ENCODE results near the gene SCYL1. TPM values are rescaled to one million over a fixed set of nuclear protein-coding genes. Genes with fewer than 3 reads are reported as not detected.

The SCYL1 gene
- total RNA-seq, 1 donor from 2014 or later, result 16.9 TPM

DNA sequence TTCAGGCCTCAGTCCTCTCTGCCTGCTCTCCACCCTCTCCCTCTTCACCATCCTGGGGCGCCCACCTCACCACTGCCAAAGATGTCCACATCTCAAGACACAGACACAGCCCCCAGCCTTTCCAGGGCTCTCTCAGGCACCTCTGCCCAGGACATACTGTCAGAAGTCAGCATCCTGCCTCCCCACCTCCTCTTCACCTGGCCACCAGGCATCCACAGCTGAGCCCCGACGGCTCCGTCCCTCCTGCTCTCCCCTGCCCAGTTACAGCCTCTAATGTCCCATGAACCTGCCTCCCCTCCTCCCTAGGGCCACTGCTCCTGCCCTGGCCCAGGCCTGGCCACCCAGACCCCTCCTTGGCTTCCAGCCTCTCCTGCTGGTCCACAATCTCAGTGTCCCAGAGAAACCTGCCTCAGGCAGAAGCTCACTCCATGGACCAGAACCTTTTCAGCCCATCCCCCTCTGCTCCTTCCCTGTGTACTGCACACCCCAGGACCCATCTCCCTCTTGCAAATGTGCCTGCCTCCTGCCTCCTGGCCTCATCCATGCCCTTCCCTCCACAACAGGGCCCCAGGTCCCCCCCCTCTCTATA, 30.1 kb downstream of the SCYL1 start:
- H3K4me3 Mint-ChIP-seq, result peak overlapping the region; percentile 28
- Histone ChIP-seq H3K27me3 (peaks cover 96% of the 10 kb centered on the region), H3K9ac (no peak overlapping the region), H3K36me3 (no peaks in the 10 kb centered on the region), H3K79me2 (ENCODE audit: low read depth) (no peaks in the 10 kb centered on the region), H4K20me1 (ENCODE audit: low read depth) (peaks cover 17% of the 10 kb centered on the region), H3F3A (ENCODE audit: low read depth) (peaks cover 46% of the 10 kb centered on the region), H3K4me1 (peaks cover 29% of the 10 kb centered on the region), H3K27ac (no peak overlapping the region), H3K4me2 (no peak overlapping the region), H3K9me3 (ENCODE audit: low read depth) (no peaks in the 10 kb centered on the region), H2AFZ (replicated peaks) (no peak overlapping the region), H3K4me3 (no peak overlapping the region)
- TF ChIP-seq EZH2 (IDR thresholded peaks at IDR 0.05) (no peak), EZH2phosphoT487 (IDR thresholded peaks at IDR 0.05) (no peak)
- TF ChIP-seq, protein P1, sequence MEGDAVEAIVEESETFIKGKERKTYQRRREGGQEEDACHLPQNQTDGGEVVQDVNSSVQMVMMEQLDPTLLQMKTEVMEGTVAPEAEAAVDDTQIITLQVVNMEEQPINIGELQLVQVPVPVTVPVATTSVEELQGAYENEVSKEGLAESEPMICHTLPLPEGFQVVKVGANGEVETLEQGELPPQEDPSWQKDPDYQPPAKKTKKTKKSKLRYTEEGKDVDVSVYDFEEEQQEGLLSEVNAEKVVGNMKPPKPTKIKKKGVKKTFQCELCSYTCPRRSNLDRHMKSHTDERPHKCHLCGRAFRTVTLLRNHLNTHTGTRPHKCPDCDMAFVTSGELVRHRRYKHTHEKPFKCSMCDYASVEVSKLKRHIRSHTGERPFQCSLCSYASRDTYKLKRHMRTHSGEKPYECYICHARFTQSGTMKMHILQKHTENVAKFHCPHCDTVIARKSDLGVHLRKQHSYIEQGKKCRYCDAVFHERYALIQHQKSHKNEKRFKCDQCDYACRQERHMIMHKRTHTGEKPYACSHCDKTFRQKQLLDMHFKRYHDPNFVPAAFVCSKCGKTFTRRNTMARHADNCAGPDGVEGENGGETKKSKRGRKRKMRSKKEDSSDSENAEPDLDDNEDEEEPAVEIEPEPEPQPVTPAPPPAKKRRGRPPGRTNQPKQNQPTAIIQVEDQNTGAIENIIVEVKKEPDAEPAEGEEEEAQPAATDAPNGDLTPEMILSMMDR (IDR thresholded peaks at IDR 0.05), result no peak
- peaks cover 6% of the 10 kb centered on the region for H3K36me3 Mint-ChIP-seq
- no peaks in the 10 kb centered on the region for H3K9me3 Mint-ChIP-seq
- H3K27ac Mint-ChIP-seq, result peak overlapping the region; percentile 69
- peaks cover 25% of the 10 kb centered on the region for H3K27me3 Mint-ChIP-seq (ENCODE audit: insufficient read depth, low read depth)
- DNase-seq (ENCODE audit: low spot score), result no peak
- peaks cover 57% of the 10 kb centered on the region for H3K4me1 Mint-ChIP-seq

DNA sequence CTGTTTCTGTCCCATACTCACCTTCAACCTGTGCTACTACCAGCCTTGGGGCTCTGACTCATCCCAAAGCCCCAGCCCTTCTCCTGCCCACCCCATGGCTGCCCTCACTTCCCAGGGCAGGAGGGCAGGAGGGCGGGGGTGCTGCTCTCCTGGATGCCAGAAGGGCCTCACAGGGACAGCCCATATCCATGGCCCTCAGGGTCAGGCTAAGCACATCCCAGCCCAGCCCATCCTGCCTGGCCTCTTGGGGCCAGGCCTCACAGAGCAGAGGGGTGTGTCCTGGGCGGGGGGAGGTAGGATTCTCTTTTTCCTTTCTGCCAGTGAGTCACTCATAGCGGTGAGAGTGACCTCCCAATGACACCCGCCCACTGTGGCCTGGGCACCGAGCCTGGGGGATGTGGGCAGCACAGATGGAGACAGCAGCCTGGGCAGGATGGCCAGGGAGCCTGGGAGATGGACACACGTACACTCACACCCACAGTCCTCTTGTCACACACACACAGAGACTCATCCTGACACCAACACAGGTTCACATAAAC, 30.9 kb downstream of the SCYL1 start:
- H3K79me2 ChIP-seq (ENCODE audit: low read depth), result no peaks in the 10 kb centered on the region
- no peak overlapping the region for H3K27ac ChIP-seq
- H3K36me3 ChIP-seq, result no peaks in the 10 kb centered on the region
- Mint-ChIP-seq H3K27me3 (ENCODE audit: insufficient read depth, low read depth) (peaks cover 25% of the 10 kb centered on the region), H3K36me3 (peaks cover 6% of the 10 kb centered on the region), H3K27ac (peak overlapping the region; percentile 87), H3K9me3 (no peaks in the 10 kb centered on the region), H3K4me1 (peaks cover 65% of the 10 kb centered on the region), H3K4me3 (peak overlapping the region; percentile 62)
- H4K20me1 ChIP-seq (ENCODE audit: low read depth), result peaks cover 17% of the 10 kb centered on the region
- TF ChIP-seq EZH2phosphoT487 (IDR thresholded peaks at IDR 0.05), result no peak
- no peak overlapping the region for H3K4me2 ChIP-seq
- H3F3A ChIP-seq (ENCODE audit: low read depth), result peaks cover 52% of the 10 kb centered on the region
- peaks cover 34% of the 10 kb centered on the region for H3K4me1 ChIP-seq
- H3K9ac ChIP-seq, result no peak overlapping the region
- no peak for DNase-seq (ENCODE audit: low spot score)
- peaks cover 89% of the 10 kb centered on the region for H3K27me3 ChIP-seq
- H3K4me3 ChIP-seq, result no peak overlapping the region
- H3K9me3 ChIP-seq (ENCODE audit: low read depth), result no peaks in the 10 kb centered on the region
- no peak overlapping the region for H2AFZ ChIP-seq (replicated peaks)

DNA sequence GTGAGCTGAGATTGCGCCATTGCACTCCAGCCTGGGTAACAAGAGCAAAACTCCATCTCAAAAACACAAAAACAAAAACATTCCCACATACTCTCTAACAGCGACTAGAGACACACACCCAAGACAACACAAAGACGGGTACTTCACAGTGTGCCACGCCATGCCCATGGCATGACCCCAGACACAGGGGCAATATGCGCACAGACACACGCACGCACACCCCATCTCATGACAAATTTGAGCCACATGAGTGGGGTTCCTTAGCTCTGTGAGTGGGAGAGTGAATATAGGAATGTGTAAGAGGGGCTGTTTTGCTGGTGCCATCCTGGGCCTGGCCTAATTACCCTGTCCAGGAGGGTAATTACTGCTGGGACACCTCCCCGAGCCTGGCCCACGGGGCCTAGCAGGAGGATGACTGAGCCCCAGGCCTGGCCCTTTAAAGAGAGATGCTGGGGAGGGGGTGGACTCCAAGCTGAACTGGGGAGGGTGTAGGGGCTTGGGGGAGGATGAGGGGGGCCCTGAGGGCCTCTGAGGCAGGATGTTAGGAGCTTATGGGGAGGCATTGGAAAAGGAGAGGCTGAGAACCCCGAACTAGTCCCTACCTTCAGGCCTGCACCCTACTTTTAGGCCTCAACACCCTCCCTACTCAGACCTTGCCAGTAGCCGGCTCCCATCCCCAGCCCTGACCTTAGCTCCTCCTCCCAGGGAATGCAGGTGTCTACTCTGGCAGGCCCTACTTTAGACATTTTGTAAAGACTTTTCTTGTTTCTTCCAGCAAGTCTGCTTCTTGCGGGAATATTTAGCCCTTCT, 31.8 kb downstream of the SCYL1 start:
- peaks cover 20% of the 10 kb centered on the region for H3K27me3 Mint-ChIP-seq (ENCODE audit: insufficient read depth, low read depth)
- DNase-seq (ENCODE audit: low spot score), result no peak
- peaks cover 66% of the 10 kb centered on the region for H3K4me1 Mint-ChIP-seq
- Histone ChIP-seq H3K9ac (no peak overlapping the region), H3K79me2 (ENCODE audit: low read depth) (no peaks in the 10 kb centered on the region), H3F3A (ENCODE audit: low read depth) (peaks cover 52% of the 10 kb centered on the region), H3K4me2 (peak overlapping the region; percentile 96), H3K4me1 (peaks cover 43% of the 10 kb centered on the region), H3K27ac (no peak overlapping the region), H3K36me3 (no peaks in the 10 kb centered on the region), H3K27me3 (peaks cover 80% of the 10 kb centered on the region), H3K9me3 (ENCODE audit: low read depth) (no peaks in the 10 kb centered on the region), H2AFZ (replicated peaks) (no peak overlapping the region), H3K4me3 (no peak overlapping the region), H4K20me1 (ENCODE audit: low read depth) (peaks cover 11% of the 10 kb centered on the region)
- H3K27ac Mint-ChIP-seq, result peak overlapping the region; percentile 87
- H3K4me3 Mint-ChIP-seq, result peak overlapping the region; percentile 86
- H3K36me3 Mint-ChIP-seq, result peaks cover 3% of the 10 kb centered on the region
- no peaks in the 10 kb centered on the region for H3K9me3 Mint-ChIP-seq
- TF ChIP-seq, protein P1 (IDR thresholded peaks at IDR 0.05), result no peak
- TF ChIP-seq EZH2 (IDR thresholded peaks at IDR 0.05), result no peak
- TF ChIP-seq EZH2phosphoT487 (IDR thresholded peaks at IDR 0.05), result no peak

Data from neural progenitor cell (in vitro differentiated cells).